Measurements from ENCODE around the gene EPB41L4B. TPM values are rescaled to one million over a fixed set of nuclear protein-coding genes. Genes with fewer than 3 reads are reported as not detected.
A peak's percentile ranks its signal among the peaks of the same experiment; 100 is the strongest.

EPB41L4B gene
- total and polyA plus RNA-seq, 7 experiments from 2014 or later, result 0.36 TPM; not detected in 6

GRCh38 chr9:109192732-109193361, 128.0 kb downstream of the EPB41L4B start:
- Mint-ChIP-seq H3K36me3 (no peaks in the 10 kb centered on the region), H3K27me3 (peaks cover 0 to 11% (median 0%) of the 10 kb centered on the region in 5 donors), H3K9me3 (no peaks in the 10 kb centered on the region), H3K4me1 (peaks cover 0 to 4% (median 0%) of the 10 kb centered on the region in 7 donors), H3K4me3 (no peak overlapping the region), H3K27ac (no peak overlapping the region)
- Histone ChIP-seq H3K27me3 (ENCODE audit: control insufficient read depth in 2 of 2, insufficient read depth in 2 of 2, low read length in 2 of 2) (no peaks in the 10 kb centered on the region), H3K4me3 (ENCODE audit: low read length) (no peak overlapping the region), H3K27ac (ENCODE audit: low read depth, low read length) (no peak overlapping the region), H3K9me3 (ENCODE audit: control insufficient read depth in 2 of 3, low read length in 3 of 3) (no peaks in the 10 kb centered on the region), H3K36me3 (ENCODE audit: control insufficient read depth in 2 of 3, insufficient read depth in 3 of 3, low read length in 3 of 3) (no peaks in the 10 kb centered on the region), H3K4me1 (ENCODE audit: control insufficient read depth in 2 of 2, insufficient read depth in 2 of 2, low read length in 2 of 2) (no peaks in the 10 kb centered on the region)
- intact Hi-C loops (cut with micrococcal nuclease), result loop anchor here in 1 of 2 donors (10.0 kb wide), 2 partner anchors 128 to 258 kb away; partner anchors contain the start of genes ABITRAM and ELP1
- ChIA-PET POLR2A (interaction anchor here (0.6 kb wide), 1 partner anchor 85 kb away, joined by 3 read pairs; no protein-coding TSS in a partner anchor), CTCF (no interaction called here)
- ATAC-seq, result no peak
- DNase-seq, result no peak

GRCh38 chr9:109191746-109192145, 129.1 kb downstream of the EPB41L4B start:
- ATAC-seq (peak; percentile 6), DNase-seq (no peak)
- H3K4me1 Mint-ChIP-seq, result peaks cover 0 to 4% (median 0%) of the 10 kb centered on the region in 7 donors
- no peak overlapping the region for H3K27ac Mint-ChIP-seq
- H3K4me1 ChIP-seq (ENCODE audit: control insufficient read depth in 2 of 2, insufficient read depth in 2 of 2, low read length in 2 of 2), result no peaks in the 10 kb centered on the region
- H3K27me3 ChIP-seq (ENCODE audit: control insufficient read depth in 2 of 2, insufficient read depth in 2 of 2, low read length in 2 of 2), result no peaks in the 10 kb centered on the region
- ChIA-PET POLR2A (no interaction called here), CTCF (no interaction called here)
- no peaks in the 10 kb centered on the region for H3K36me3 ChIP-seq (ENCODE audit: control insufficient read depth in 2 of 3, insufficient read depth in 3 of 3, low read length in 3 of 3)
- H3K9me3 ChIP-seq (ENCODE audit: control insufficient read depth in 2 of 3, low read length in 3 of 3), result no peaks in the 10 kb centered on the region
- H3K9me3 Mint-ChIP-seq, result no peaks in the 10 kb centered on the region
- intact Hi-C loops (cut with micrococcal nuclease), result loop anchor here in 1 of 2 donors (10.0 kb wide), 2 partner anchors 127 to 257 kb away; partner anchors contain the start of genes ABITRAM and ELP1
- H3K4me3 Mint-ChIP-seq, result no peak overlapping the region
- no peak overlapping the region for H3K4me3 ChIP-seq (ENCODE audit: low read length)
- H3K27ac ChIP-seq (ENCODE audit: low read depth, low read length), result no peak overlapping the region
- H3K27me3 Mint-ChIP-seq, result peaks cover 0 to 10% (median 0%) of the 10 kb centered on the region in 5 donors
- H3K36me3 Mint-ChIP-seq, result no peaks in the 10 kb centered on the region

- DNase-seq, result no peak
- H3K27ac Mint-ChIP-seq, result no peak overlapping the region
- peaks cover 0 to 4% (median 0%) of the 10 kb centered on the region in 7 donors for H3K4me1 Mint-ChIP-seq
- no peak overlapping the region for H3K4me3 Mint-ChIP-seq
- Histone ChIP-seq H3K36me3 (ENCODE audit: control insufficient read depth in 2 of 3, insufficient read depth in 3 of 3, low read length in 3 of 3) (no peaks in the 10 kb centered on the region), H3K27me3 (ENCODE audit: control insufficient read depth in 2 of 2, insufficient read depth in 2 of 2, low read length in 2 of 2) (no peaks in the 10 kb centered on the region), H3K4me1 (ENCODE audit: control insufficient read depth in 2 of 2, insufficient read depth in 2 of 2, low read length in 2 of 2) (no peaks in the 10 kb centered on the region), H3K27ac (ENCODE audit: low read depth, low read length) (no peak overlapping the region), H3K4me3 (ENCODE audit: low read length) (no peak overlapping the region), H3K9me3 (ENCODE audit: control insufficient read depth in 2 of 3, low read length in 3 of 3) (no peaks in the 10 kb centered on the region)
- intact Hi-C loops (cut with micrococcal nuclease), result loop anchor here in 1 of 2 donors (10.0 kb wide), 2 partner anchors 125 to 255 kb away; partner anchors contain the start of genes ABITRAM and ELP1
- no peak for ATAC-seq
- CTCF ChIA-PET, result no interaction called here
- H3K9me3 Mint-ChIP-seq, result no peaks in the 10 kb centered on the region
- H3K27me3 Mint-ChIP-seq, result peaks cover 0 to 12% (median 0%) of the 10 kb centered on the region in 5 donors
- POLR2A ChIA-PET, result no interaction called here
- H3K36me3 Mint-ChIP-seq, result no peaks in the 10 kb centered on the region
Observed at GRCh38 chr9:109190151-109190550, 130.7 kb downstream of the EPB41L4B start.

- CTCF ChIA-PET, result no interaction called here
- H3K36me3 ChIP-seq (ENCODE audit: control insufficient read depth in 2 of 3, insufficient read depth in 3 of 3, low read length in 3 of 3), result no peaks in the 10 kb centered on the region
Observed at GRCh38 chr9:109186857-109187520, 133.9 kb downstream of the EPB41L4B start.

GRCh38 chr9:109182940-109183798, 137.7 kb downstream of the EPB41L4B start:
- ATAC-seq (no peak), DNase-seq (no peak)
- Mint-ChIP-seq H3K4me1 (peaks cover 0 to 25% (median 20%) of the 10 kb centered on the region in 7 donors), H3K36me3 (no peaks in the 10 kb centered on the region), H3K4me3 (no peak overlapping the region), H3K27me3 (peaks cover 0 to 25% (median 0%) of the 10 kb centered on the region in 5 donors), H3K9me3 (peaks cover 0 to 2% (median 0%) of the 10 kb centered on the region in 11 donors), H3K27ac (peak overlapping the region in 1 of 9 donors; percentile 48)
- intact Hi-C loops (cut with micrococcal nuclease), result loop anchor here (5.0 kb wide), 4 partner anchors 66 to 171 kb away; partner anchors contain the start of genes CTNNAL1 (in 1 of the 2), EPB41L4B (in 1 of the 2) and TMEM245 (in 1 of the 2)
- ChIA-PET POLR2A (interaction anchor here (0.6 kb wide), 1 partner anchor 53 kb away, joined by 3 read pairs; no protein-coding TSS in a partner anchor), CTCF (no interaction called here)
- no peak overlapping the region for H3K27ac ChIP-seq (ENCODE audit: low read depth, low read length)
- no peaks in the 10 kb centered on the region for H3K36me3 ChIP-seq (ENCODE audit: control insufficient read depth in 2 of 3, insufficient read depth in 3 of 3, low read length in 3 of 3)
- no peaks in the 10 kb centered on the region for H3K27me3 ChIP-seq (ENCODE audit: control insufficient read depth in 2 of 2, insufficient read depth in 2 of 2, low read length in 2 of 2)
- no peaks in the 10 kb centered on the region for H3K9me3 ChIP-seq (ENCODE audit: control insufficient read depth in 2 of 3, low read length in 3 of 3)
- no peak overlapping the region for H3K4me3 ChIP-seq (ENCODE audit: low read length)
- no peaks in the 10 kb centered on the region for H3K4me1 ChIP-seq (ENCODE audit: control insufficient read depth in 2 of 2, insufficient read depth in 2 of 2, low read length in 2 of 2)

More at GRCh38 chr9:109186857-109187520, 133.9 kb downstream of the EPB41L4B start:
- POLR2A ChIA-PET, result no interaction called here
- no peaks in the 10 kb centered on the region for H3K27me3 ChIP-seq (ENCODE audit: control insufficient read depth in 2 of 2, insufficient read depth in 2 of 2, low read length in 2 of 2)
- H3K27me3 Mint-ChIP-seq, result peaks cover 0 to 16% (median 0%) of the 10 kb centered on the region in 5 donors
- DNase-seq, result no peak
- peak overlapping the region in 2 of 9 donors; percentile 2 to 65 for H3K27ac Mint-ChIP-seq
- ATAC-seq, result no peak
- H3K27ac ChIP-seq (ENCODE audit: low read depth, low read length), result no peak overlapping the region
- no peak overlapping the region for H3K4me3 Mint-ChIP-seq
- peaks cover 0 to 6% (median 2%) of the 10 kb centered on the region in 7 donors for H3K4me1 Mint-ChIP-seq
- H3K4me3 ChIP-seq (ENCODE audit: low read length), result no peak overlapping the region
- intact Hi-C loops (cut with micrococcal nuclease), result no loop called here
- H3K9me3 Mint-ChIP-seq, result peaks cover 0 to 2% (median 0%) of the 10 kb centered on the region in 11 donors
- no peaks in the 10 kb centered on the region for H3K9me3 ChIP-seq (ENCODE audit: control insufficient read depth in 2 of 3, low read length in 3 of 3)
- H3K4me1 ChIP-seq (ENCODE audit: control insufficient read depth in 2 of 2, insufficient read depth in 2 of 2, low read length in 2 of 2), result no peaks in the 10 kb centered on the region
- H3K36me3 Mint-ChIP-seq, result no peaks in the 10 kb centered on the region

- POLR2A ChIA-PET, result no interaction called here
- H3K27ac ChIP-seq (ENCODE audit: low read depth, low read length), result no peak overlapping the region
- peaks cover 0 to 25% (median 0%) of the 10 kb centered on the region in 5 donors for H3K27me3 Mint-ChIP-seq
- no peaks in the 10 kb centered on the region for H3K27me3 ChIP-seq (ENCODE audit: control insufficient read depth in 2 of 2, insufficient read depth in 2 of 2, low read length in 2 of 2)
- H3K4me3 Mint-ChIP-seq, result no peak overlapping the region
- no peak for ATAC-seq
- H3K27ac Mint-ChIP-seq, result no peak overlapping the region
- intact Hi-C loops (cut with micrococcal nuclease), result loop anchor here (5.0 kb wide), 4 partner anchors 65 to 170 kb away; partner anchors contain the start of genes CTNNAL1 (in 1 of the 2), EPB41L4B (in 1 of the 2) and TMEM245 (in 1 of the 2)
- H3K9me3 ChIP-seq (ENCODE audit: control insufficient read depth in 2 of 3, low read length in 3 of 3), result no peaks in the 10 kb centered on the region
- no peaks in the 10 kb centered on the region for H3K36me3 ChIP-seq (ENCODE audit: control insufficient read depth in 2 of 3, insufficient read depth in 3 of 3, low read length in 3 of 3)
- no peaks in the 10 kb centered on the region for H3K36me3 Mint-ChIP-seq
- H3K4me1 ChIP-seq (ENCODE audit: control insufficient read depth in 2 of 2, insufficient read depth in 2 of 2, low read length in 2 of 2), result no peaks in the 10 kb centered on the region
- H3K4me1 Mint-ChIP-seq, result peaks cover 0 to 25% (median 20%) of the 10 kb centered on the region in 7 donors
- CTCF ChIA-PET, result no interaction called here
- no peak overlapping the region for H3K4me3 ChIP-seq (ENCODE audit: low read length)
- no peak for DNase-seq
- H3K9me3 Mint-ChIP-seq, result peaks cover 0 to 2% (median 0%) of the 10 kb centered on the region in 11 donors
Observed at GRCh38 chr9:109182550-109182939, 138.3 kb downstream of the EPB41L4B start.
